PFSK-1 (cell line): Measurements from ENCODE around the gene EIF4A3.

Experiments
- FOXP2 ChIP-seq: optimal IDR thresholded peaks from 2 replicates; pipeline ENCODE3; 2011; ENCODE audit warnings: borderline replicate concordance, control low read depth, inconsistent platforms; ENCODE audit not compliant: insufficient read depth; ENCODE audit errors: extremely low read length, extremely low read depth
- POLR2AphosphoS5 ChIP-seq: IDR thresholded peaks from 2 replicates; pipeline ENCODE4 v1.6.1; 2012; ENCODE audit warnings: low read depth, mild to moderate bottlenecking, control low read depth, low read length, moderate library complexity
- SIN3A ChIP-seq: IDR thresholded peaks from 2 replicates; pipeline ENCODE4 v1.6.1; 2012; ENCODE audit warnings: mild to moderate bottlenecking, low read length, moderate library complexity, borderline replicate concordance; ENCODE audit not compliant: insufficient read depth
- TAF1 ChIP-seq: IDR thresholded peaks from 2 replicates; pipeline ENCODE4 v1.6.1; 2012; ENCODE audit warnings: low read length, control low read depth, borderline replicate concordance; ENCODE audit not compliant: insufficient read depth
- TF ChIP-seq, protein P1 (sequence below), 2 experiments: IDR thresholded peaks; 2 replicates each; pipeline versions ENCODE4 v1.6.1 to v1.8.0; 2011 to 2012; ENCODE audit warnings: low read depth in 2 of 2, low read length in 2 of 2, control low read depth in 1 of 2, inconsistent platforms in 1 of 2, mild to moderate bottlenecking in 1 of 2, moderate library complexity in 1 of 2; ENCODE audit not compliant: insufficient read depth in 1 of 2

Gene EIF4A3

DNA sequence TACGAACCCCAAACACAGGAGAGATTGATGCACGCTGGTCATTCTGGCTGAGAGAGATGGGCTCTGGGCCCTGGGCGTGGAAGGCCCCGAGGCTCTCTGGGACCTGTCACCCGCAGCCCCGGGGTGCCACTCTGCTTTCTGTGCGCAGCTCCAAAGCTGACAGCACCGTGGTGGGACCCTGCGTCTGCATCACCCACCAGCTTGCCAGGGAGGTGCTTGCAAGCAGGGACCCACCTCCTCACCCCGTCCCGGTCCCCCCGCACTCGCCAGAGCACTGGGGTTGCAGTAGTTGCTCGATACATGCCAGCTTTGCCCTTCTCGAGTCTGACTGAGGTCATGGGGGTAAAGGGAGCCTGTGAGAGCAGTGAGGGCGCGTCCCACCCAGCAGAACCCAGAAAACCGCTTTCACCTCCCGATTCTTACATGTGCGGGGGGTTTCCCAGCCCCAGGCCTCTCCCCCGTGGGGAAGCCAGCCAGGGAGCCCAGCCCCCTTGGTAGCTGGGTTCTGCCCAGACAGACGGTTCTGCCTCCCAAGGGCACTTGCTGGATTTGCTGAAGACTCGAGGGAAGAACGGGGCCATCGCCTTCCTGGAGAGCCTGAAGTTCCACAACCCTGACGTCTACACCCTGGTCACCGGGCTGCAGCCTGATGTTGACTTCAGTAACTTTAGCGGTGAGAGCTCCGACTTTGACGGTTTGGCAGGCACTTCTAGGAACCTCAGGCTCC, 35.4 kb upstream of the EIF4A3 start:
- TF ChIP-seq POLR2AphosphoS5 (no peak), SIN3A (no peak), TAF1 (no peak), FOXP2 (no peak)
- TF ChIP-seq, protein P1, sequence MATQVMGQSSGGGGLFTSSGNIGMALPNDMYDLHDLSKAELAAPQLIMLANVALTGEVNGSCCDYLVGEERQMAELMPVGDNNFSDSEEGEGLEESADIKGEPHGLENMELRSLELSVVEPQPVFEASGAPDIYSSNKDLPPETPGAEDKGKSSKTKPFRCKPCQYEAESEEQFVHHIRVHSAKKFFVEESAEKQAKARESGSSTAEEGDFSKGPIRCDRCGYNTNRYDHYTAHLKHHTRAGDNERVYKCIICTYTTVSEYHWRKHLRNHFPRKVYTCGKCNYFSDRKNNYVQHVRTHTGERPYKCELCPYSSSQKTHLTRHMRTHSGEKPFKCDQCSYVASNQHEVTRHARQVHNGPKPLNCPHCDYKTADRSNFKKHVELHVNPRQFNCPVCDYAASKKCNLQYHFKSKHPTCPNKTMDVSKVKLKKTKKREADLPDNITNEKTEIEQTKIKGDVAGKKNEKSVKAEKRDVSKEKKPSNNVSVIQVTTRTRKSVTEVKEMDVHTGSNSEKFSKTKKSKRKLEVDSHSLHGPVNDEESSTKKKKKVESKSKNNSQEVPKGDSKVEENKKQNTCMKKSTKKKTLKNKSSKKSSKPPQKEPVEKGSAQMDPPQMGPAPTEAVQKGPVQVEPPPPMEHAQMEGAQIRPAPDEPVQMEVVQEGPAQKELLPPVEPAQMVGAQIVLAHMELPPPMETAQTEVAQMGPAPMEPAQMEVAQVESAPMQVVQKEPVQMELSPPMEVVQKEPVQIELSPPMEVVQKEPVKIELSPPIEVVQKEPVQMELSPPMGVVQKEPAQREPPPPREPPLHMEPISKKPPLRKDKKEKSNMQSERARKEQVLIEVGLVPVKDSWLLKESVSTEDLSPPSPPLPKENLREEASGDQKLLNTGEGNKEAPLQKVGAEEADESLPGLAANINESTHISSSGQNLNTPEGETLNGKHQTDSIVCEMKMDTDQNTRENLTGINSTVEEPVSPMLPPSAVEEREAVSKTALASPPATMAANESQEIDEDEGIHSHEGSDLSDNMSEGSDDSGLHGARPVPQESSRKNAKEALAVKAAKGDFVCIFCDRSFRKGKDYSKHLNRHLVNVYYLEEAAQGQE (IDR thresholded peaks at IDR 0.05; ENCODE audit: insufficient read depth in 1 of 2, low read depth in 2 of 2, low read length in 2 of 2) = no peak

DNA sequence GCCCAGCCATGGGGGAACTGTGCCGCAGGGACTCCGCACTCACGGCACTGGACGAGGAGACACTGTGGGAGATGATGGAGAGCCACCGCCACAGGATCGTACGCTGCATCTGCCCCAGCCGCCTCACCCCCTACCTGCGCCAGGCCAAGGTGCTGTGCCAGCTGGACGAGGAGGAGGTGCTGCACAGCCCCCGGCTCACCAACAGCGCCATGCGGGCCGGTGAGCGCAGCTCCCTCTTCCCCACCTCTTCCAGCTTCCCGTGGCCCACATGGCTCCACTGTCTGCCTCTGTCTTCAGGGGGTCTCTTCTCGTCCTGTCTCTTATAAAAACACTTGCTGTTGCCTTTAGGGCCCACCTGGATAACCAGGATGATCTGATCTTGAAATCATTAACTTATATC, 34.5 kb upstream of the EIF4A3 start:
- TF ChIP-seq TAF1 (no peak), FOXP2 (no peak), SIN3A (no peak), POLR2AphosphoS5 (no peak)
- TF ChIP-seq, protein P1 (IDR thresholded peaks at IDR 0.05; ENCODE audit: insufficient read depth in 1 of 2, low read depth in 2 of 2, low read length in 2 of 2) = no peak

DNA sequence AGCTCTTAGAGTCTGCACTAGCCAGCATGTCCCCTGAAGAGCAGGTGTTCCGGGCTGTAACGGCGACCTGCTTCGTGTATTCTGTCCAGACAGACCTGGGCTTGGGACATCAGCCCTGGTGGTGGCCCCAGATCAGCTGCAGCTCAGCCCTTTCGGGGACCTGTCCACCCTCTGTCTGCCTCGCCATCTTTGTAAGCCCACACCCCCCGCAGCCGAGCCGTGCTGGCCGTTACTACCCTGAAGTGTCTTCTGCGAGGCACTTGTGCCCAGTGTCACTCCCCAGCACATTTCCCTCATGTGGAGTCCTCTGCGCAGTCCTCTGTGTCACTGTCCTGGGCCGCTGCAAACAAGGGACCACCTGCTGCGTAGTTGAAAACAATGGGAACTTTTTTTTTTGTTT, 33.3 kb upstream of the EIF4A3 start:
- TF ChIP-seq POLR2AphosphoS5 (no peak), FOXP2 (no peak), TAF1 (no peak), SIN3A (no peak)
- TF ChIP-seq, protein P1 (IDR thresholded peaks at IDR 0.05; ENCODE audit: insufficient read depth in 1 of 2, low read depth in 2 of 2, low read length in 2 of 2) = no peak

DNA sequence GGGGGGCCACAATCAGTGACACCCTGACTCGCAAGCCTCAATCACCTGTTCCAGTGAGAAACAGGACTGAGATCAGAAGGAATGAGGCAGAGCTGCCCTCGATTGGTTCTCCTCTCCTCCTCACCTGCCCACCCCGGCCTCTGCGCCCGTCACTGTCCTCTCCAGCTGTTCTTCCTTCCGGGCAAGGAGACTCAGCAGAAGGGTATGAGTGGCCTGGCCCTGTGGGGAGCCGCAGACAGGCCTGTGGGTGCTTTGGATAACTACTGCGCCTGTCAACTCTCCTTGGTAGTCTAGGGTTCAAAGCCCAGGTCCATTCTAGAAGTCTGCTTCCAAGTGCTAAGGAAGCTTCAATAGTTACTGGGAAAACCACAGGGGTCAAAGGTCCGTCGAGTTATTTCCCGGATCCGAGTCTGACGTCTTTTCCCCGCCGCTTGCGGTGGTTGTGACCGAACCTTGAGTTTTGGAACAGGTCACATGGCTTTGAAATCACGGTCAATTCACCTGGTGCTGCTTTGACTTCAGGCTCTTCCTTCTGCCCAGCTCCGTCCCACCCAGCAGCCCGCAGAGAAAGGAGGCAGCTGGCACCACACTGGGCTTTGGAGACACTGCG, 31.2 kb upstream of the EIF4A3 start:
- no peak for TF ChIP-seq POLR2AphosphoS5
- TF ChIP-seq FOXP2 = no peak
- TF ChIP-seq TAF1 = no peak
- TF ChIP-seq, protein P1 (IDR thresholded peaks at IDR 0.05; ENCODE audit: insufficient read depth in 1 of 2, low read depth in 2 of 2, low read length in 2 of 2) = no peak
- no peak for TF ChIP-seq SIN3A
